ENCODE results near the gene ALG14.

GRCh38 chr1:94961582-94961981, 111.2 kb downstream of the ALG14 start:
- TF ChIP-seq, protein P1, sequence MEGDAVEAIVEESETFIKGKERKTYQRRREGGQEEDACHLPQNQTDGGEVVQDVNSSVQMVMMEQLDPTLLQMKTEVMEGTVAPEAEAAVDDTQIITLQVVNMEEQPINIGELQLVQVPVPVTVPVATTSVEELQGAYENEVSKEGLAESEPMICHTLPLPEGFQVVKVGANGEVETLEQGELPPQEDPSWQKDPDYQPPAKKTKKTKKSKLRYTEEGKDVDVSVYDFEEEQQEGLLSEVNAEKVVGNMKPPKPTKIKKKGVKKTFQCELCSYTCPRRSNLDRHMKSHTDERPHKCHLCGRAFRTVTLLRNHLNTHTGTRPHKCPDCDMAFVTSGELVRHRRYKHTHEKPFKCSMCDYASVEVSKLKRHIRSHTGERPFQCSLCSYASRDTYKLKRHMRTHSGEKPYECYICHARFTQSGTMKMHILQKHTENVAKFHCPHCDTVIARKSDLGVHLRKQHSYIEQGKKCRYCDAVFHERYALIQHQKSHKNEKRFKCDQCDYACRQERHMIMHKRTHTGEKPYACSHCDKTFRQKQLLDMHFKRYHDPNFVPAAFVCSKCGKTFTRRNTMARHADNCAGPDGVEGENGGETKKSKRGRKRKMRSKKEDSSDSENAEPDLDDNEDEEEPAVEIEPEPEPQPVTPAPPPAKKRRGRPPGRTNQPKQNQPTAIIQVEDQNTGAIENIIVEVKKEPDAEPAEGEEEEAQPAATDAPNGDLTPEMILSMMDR (IDR thresholded peaks at IDR 0.05) = no peak
- TF ChIP-seq POLR2A (IDR thresholded peaks at IDR 0.05) = no peak
